ENCODE data around the gene ARHGEF33. TPM values are rescaled to one million over a fixed set of nuclear protein-coding genes. Genes with fewer than 3 reads are reported as not detected.

Gene ARHGEF33
- total and polyA plus RNA-seq, 2 experiments from 2014 or later, result 0.10 to 1.8 TPM

- TF ChIP-seq, protein P1, sequence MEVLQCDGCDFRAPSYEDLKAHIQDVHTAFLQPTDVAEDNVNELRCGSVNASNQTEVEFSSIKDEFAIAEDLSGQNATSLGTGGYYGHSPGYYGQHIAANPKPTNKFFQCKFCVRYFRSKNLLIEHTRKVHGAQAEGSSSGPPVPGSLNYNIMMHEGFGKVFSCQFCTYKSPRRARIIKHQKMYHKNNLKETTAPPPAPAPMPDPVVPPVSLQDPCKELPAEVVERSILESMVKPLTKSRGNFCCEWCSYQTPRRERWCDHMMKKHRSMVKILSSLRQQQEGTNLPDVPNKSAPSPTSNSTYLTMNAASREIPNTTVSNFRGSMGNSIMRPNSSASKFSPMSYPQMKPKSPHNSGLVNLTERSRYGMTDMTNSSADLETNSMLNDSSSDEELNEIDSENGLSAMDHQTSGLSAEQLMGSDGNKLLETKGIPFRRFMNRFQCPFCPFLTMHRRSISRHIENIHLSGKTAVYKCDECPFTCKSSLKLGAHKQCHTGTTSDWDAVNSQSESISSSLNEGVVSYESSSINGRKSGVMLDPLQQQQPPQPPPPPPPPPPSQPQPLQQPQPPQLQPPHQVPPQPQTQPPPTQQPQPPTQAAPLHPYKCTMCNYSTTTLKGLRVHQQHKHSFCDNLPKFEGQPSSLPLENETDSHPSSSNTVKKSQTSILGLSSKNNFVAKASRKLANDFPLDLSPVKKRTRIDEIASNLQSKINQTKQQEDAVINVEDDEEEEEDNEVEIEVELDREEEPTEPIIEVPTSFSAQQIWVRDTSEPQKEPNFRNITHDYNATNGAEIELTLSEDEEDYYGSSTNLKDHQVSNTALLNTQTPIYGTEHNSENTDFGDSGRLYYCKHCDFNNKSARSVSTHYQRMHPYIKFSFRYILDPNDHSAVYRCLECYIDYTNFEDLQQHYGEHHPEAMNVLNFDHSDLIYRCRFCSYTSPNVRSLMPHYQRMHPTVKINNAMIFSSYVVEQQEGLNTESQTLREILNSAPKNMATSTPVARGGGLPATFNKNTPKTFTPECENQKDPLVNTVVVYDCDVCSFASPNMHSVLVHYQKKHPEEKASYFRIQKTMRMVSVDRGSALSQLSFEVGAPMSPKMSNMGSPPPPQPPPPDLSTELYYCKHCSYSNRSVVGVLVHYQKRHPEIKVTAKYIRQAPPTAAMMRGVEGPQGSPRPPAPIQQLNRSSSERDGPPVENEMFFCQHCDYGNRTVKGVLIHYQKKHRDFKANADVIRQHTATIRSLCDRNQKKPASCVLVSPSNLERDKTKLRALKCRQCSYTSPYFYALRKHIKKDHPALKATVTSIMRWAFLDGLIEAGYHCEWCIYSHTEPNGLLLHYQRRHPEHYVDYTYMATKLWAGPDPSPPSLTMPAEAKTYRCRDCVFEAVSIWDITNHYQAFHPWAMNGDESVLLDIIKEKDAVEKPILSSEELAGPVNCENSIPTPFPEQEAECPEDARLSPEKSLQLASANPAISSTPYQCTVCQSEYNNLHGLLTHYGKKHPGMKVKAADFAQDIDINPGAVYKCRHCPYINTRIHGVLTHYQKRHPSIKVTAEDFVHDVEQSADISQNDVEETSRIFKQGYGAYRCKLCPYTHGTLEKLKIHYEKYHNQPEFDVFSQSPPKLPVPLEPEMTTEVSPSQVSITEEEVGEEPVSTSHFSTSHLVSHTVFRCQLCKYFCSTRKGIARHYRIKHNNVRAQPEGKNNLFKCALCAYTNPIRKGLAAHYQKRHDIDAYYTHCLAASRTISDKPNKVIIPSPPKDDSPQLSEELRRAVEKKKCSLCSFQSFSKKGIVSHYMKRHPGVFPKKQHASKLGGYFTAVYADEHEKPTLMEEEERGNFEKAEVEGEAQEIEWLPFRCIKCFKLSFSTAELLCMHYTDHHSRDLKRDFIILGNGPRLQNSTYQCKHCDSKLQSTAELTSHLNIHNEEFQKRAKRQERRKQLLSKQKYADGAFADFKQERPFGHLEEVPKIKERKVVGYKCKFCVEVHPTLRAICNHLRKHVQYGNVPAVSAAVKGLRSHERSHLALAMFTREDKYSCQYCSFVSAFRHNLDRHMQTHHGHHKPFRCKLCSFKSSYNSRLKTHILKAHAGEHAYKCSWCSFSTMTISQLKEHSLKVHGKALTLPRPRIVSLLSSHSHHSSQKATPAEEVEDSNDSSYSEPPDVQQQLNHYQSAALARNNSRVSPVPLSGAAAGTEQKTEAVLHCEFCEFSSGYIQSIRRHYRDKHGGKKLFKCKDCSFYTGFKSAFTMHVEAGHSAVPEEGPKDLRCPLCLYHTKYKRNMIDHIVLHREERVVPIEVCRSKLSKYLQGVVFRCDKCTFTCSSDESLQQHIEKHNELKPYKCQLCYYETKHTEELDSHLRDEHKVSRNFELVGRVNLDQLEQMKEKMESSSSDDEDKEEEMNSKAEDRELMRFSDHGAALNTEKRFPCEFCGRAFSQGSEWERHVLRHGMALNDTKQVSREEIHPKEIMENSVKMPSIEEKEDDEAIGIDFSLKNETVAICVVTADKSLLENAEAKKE (CRISPR knock-in tag; IDR thresholded peaks at IDR 0.05), result no peak
These were observed 83.6 kb downstream of the ARHGEF33 start (continued) for GRCh38 chr2:38973266-38973665.

DNA sequence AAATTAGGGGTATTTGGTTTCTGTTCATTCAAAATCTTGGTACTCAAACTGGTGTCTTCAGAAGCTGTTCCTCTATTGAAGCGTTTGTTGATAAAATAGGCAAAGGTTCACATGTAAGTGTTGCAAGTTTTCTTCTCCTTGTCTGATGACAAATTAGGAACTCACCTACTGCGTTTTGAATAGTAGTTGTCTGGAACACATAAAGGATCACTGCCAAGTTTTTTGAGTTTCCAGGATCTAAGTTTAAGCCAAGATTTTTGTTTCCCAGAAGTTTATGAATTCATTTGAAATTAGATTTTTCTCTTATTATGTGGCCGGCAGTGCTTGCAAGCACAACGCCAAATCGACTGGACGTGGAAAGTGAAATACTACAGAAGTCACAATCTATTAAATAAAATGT is 85.4 kb downstream of the ARHGEF33 start:
- Mint-ChIP-seq H3K27me3 (ENCODE audit: insufficient read depth, low read depth, poor library complexity) (peaks cover 4% of the 10 kb centered on the region), H3K4me3 (no peak overlapping the region), H3K9me3 (no peaks in the 10 kb centered on the region), H3K27ac (no peak overlapping the region), H3K36me3 (ENCODE audit: low read depth) (no peaks in the 10 kb centered on the region), H3K4me1 (peaks cover 12% of the 10 kb centered on the region)
- Histone ChIP-seq H3K27ac (ENCODE audit: low read depth) (no peak overlapping the region), H3K4me2 (no peak overlapping the region), H3K27me3 (ENCODE audit: insufficient read depth) (no peaks in the 10 kb centered on the region), H2AFZ (no peak overlapping the region), H3F3A (replicated peaks; ENCODE audit: low read depth) (no peaks in the 10 kb centered on the region), H3K36me3 (ENCODE audit: insufficient read depth) (no peaks in the 10 kb centered on the region), H4K20me1 (replicated peaks; ENCODE audit: insufficient read depth) (no peaks in the 10 kb centered on the region), H3K4me1 (ENCODE audit: insufficient read depth) (0 out of 2 replicates have a peak, but pooled peaks cover 3% of the 10 kb centered on the region), H3K4me3 (no peak overlapping the region), H3K79me2 (replicated peaks; ENCODE audit: insufficient read depth) (no peaks in the 10 kb centered on the region), H3K9me2 (ENCODE audit: insufficient read depth) (0 out of 2 replicates have a peak, but pooled peaks cover 5% of the 10 kb centered on the region)
- DNase-seq (ENCODE audit: low spot score), result no peak
- TF ChIP-seq CREB1 (CRISPR knock-in tag; IDR thresholded peaks at IDR 0.05; ENCODE audit: low read depth) (no peak), NANOG (IDR thresholded peaks at IDR 0.05; ENCODE audit: borderline replicate concordance) (no peak), EZH2 (IDR thresholded peaks at IDR 0.05; ENCODE audit: low read depth, unreplicated experiment) (no peak), JUNB (IDR thresholded peaks at IDR 0.05; ENCODE audit: unreplicated experiment) (no peak), POLR2AphosphoS5 (IDR thresholded peaks at IDR 0.05; ENCODE audit: low read depth) (no peak)
- ATAC-seq, result no peak

All from GM23338 (cell line).